Erythroblast (primary cell): Measurements from ENCODE around the gene CECR2.
"Not testable (repeated sequence)": the region's sequence is repeated elsewhere in the genome, so short reads cannot be mapped to it uniquely, and the experiment has no call there.

Experiments
- DNase-seq, 2 experiments: peaks; one replicate each; lab custom pipeline; 2025; lab: John Stamatoyannopoulos, UW
- GATA1 ChIP-seq: IDR thresholded peaks from 2 replicates; pipeline ENCODE4 v1.6.1; 2011; ENCODE audit warnings: low read depth, mild to moderate bottlenecking, control low read depth, low read length, moderate library complexity
- POLR2A ChIP-seq: IDR thresholded peaks from 2 replicates; pipeline ENCODE4 v1.6.1; 2011; ENCODE audit warnings: mild to moderate bottlenecking, low read length

Gene CECR2

DNA sequence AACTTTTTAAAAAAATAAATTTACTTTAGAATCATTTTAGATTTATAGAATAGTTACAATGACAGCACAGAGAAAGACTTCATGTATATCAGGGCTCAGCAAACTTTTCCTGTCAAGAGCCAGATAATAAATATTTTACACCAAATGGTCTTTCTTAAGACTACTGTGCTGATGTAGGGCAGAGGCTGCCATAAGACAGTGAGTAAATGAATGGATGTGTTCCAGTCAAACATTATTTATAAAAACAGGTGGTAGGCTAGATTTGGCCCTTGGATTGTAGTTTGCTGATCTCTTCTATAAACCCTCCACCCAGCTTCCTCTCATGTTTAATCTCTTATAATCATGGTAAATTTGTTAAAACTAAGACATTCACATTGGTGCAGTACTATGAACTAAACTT is 33.0 kb downstream of the CECR2 start:
- no peak for DNase-seq
- TF ChIP-seq GATA1 = no peak
- no peak for TF ChIP-seq POLR2A

DNA sequence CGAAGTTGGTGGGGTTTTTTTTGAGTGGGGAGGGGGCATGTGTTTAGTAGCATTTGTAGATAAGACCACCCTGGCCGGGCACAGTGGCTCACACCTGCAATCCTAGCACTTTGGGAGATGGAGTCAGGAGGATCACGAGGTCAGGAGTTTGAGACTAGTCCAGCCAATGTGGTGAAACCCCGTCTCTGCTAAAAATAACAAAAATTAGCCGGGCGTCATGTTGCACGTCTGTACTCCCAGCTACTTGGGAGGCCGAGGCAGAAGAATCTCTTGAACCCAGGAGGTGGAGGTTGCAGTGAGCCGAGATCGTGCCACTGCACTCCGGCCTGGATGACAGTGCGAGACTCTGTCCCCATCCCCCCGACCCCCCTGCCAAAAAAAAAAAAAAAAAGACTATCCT is 34.6 kb downstream of the CECR2 start:
- no peak for TF ChIP-seq POLR2A
- no peak for TF ChIP-seq GATA1
- DNase-seq = no peak

DNA sequence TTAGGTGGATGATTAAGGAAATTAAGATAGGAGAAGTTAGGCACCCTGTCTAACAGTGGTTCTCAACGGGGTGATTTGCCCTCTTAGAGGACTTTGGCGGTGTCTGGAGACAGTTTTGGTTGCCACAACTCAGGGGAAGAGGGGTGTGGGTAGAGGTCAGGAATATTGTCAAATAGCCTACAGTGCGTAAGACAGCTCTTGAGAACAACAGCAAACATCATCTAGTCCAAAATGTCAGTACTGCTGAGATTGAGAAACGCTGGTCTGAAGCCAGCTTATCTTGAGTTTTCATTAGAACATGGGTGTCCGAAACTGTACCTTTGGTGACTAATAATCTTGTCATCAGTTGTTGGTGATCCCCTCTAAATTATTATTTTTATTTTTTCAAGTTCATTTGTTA is 38.4 kb downstream of the CECR2 start:
- TF ChIP-seq GATA1 (no peak), POLR2A (no peak)
- DNase-seq = no peak

DNA sequence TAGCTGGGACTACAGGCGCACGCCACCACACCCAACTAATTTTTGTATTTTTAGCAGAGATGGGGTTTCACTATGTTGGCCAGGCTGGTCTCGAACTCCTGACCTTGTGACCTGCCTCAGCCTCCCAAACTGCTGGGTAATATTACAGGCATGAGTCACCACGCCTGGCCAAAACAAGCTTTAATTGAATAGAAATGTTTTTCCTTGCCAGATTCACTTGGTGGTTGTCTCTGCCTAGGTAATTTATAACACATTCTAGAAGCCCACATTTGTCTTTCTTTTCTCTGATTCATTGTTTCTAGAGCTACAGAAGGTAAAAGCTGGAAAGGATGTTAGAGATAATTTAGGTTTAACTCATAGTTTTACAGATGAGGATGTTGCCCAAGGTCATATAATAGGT is 41.3 kb downstream of the CECR2 start:
- DNase-seq = no peak
- TF ChIP-seq GATA1 = no peak
- TF ChIP-seq POLR2A = no peak

DNA sequence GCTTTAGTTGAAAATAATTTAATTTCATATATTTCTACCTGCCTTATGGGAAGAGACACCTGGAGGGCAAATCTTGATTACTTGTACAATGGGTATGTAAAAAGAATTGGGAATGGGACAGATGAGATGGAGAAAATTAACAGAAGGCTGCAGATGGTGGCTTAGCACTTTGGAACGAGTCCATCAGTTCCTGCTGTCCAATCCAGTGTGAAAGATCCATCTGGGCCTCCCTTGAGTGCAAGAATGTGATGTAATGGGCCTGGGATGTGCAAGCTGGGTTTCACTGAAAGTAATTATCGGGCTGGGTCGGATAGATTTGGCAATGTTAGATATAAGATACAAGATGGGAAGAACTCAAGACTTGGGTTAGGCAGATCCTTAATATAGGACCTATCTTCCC is 42.0 kb downstream of the CECR2 start:
- TF ChIP-seq GATA1 = no peak
- DNase-seq = no peak

DNA sequence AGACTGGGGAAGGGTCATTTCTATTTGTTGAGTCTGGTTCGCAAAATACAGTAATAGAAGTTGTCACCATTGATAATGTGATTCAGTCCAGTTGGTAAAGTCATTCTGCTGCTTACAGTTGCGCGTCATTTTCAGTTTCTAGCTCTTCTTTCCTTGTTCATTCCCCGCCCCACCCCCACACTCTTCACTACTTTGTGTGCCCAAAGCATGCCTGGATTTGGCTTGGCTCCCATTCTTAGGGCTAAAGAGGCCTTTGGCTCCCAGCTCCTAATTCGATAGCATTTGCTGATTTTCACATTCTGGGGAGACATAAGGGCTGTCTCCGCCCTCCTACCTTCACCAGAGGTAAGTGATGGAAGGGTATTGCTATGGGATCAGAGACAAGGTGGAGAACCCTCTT is 43.0 kb downstream of the CECR2 start:
- TF ChIP-seq POLR2A = no peak
- no peak for TF ChIP-seq GATA1
- DNase-seq = no peak

DNA sequence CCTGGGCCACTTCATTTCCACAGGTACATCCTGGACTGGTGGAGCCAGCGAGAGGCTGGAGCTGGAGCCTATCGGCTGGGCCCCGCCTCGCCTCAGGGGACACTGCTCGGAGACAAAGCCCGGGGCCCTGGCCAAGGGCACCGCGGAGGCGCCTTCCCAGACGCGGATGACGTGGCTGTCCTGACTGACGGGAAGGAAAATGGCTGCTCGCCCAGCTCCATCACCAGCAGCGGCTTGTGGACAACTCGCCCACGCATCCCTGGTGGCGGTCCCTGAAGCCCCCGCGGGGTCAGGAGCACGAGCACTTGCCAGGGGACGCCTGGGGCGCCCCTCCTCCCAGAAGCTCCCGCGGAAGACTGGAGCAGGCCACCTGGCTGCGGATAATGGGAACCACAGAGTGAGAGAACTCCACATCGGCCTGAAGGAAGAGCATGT is 49.6 kb downstream of the CECR2 start:
- TF ChIP-seq GATA1 = no peak
- no peak for TF ChIP-seq POLR2A

DNA sequence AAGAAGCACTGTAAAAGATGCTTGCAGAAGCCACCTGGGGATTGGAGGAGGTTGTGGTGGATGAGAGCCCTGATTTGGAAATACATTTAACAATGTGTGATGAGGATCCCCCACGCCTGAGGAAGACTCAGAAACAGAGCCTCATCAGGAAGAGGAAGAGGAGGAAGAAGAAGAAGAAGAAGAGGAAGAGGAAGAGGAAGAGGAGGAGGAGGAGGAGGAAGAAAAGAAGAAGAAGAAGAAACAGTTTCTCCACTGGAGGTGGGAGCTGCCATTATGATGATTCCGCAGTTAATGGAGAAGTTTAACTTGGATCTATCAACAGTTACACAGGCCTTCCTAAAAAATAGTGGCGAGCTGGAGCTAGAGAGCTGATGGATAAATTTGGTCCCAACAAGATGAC is 50.1 kb downstream of the CECR2 start:
- DNase-seq = no peak
- TF ChIP-seq POLR2A (no peak), GATA1 (no peak)

More for the DNA sequence above, 49.6 kb downstream of the CECR2 start:
- DNase-seq = no peak

DNA sequence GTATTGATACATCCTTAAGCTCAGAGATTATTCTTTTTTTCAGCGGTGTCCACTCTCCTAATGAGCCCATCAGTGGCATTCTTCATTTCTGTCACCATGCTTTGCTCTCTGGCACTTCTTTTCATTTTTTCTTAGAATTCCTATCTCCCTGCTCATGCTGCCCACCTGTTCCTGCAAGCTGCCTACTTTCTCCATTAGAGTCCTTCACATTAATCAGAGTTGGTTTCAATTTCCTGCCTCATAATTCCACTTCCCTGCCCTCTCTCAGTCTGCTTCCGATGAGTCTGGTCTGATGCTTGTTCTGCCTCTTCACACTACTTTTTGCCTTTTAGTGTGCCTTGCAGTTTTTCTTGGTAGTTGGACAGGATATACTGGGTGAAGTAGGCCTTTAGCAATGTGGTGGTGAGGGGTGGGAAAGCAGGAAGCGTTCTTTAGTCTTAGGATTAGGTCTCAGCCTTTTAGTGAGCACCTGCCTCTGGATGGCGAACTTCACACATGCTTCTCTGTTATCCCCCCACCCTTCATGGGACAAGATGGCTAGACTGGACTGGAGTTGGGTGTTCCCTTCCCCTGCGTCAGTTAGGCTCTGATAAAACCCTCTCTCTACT is 53.6 kb downstream of the CECR2 start:
- DNase-seq = no peak
- TF ChIP-seq POLR2A (no peak), GATA1 (no peak)

DNA sequence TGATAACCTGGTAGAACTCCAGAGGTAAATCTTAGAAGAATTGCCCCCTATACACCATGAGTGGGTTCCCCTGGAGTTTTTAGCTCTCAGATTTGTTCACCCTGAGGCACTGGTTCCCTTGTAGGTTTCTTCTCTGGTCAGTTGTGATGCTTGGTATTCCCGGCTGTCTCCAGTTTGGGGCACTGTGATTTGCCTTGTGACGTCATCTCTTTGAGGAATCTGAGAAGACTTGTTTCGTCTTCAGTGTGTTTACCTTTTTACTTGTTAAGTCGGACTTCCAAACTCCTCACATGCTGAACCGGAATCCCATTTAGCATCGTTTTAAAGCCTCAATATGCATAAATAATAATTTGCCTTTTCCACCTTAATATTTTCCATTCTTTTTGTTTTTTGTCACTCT is 54.4 kb downstream of the CECR2 start:
- no peak for DNase-seq
- TF ChIP-seq POLR2A (no peak), GATA1 (no peak)

DNA sequence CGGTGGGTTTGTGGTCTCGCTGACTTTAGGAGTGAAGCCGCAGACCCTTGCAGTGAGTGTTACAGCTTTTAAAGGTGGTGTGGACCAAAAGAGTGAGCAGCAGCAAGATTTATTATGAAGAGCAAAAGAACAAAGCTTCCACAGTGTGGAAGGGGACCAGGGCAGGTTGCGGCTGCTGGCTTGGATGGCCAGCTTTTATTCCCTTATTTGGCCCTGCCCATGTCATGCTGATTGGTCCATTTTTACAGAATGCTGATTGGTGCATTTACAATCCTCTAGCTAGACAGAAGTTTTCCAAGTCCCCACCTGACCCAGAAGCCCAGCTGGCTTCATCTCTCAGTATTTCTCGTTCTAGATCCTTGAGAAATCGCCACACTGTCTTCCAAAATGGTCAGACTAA is 58.3 kb downstream of the CECR2 start:
- not testable (repeated sequence) for DNase-seq

DNA sequence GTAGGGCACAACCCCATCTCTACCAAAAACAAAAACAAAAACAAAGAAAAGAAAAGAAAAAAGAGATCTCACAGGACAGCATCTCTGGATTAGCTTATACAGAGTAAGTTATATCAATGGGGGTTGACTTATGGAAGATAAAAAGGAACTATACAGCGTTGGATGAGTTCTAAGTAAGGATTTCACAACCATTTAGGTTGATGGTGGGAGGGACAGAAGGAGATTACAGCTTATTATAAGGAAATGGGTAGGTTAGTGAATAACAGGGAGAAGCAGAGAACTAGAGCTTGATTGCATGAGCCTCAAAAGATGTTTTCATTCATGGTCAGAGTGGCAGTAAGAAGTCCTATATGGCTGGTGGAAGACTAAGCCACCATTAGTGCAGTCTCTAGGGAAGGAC is 60.3 kb downstream of the CECR2 start:
- TF ChIP-seq POLR2A = no peak
- no peak for TF ChIP-seq GATA1
- no peak for DNase-seq

DNA sequence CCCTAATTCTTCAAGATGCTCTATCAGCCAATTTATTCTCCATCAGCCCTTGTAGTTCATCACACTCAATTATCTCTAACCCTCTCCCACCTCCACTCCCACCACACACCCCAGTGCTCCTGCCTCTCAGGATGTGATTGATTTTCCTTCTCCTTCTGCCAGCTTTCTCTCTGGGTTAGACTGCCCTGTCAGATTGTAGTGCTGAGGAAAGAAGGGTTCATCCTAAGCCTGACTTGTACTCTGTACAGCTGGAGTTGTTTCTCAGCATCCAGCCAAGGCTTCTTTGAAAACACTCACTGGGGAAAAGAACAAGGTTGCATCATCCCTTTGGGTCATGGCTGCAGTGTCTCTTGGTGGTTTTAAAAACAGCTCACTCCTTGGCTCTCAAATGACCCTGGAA is 61.2 kb downstream of the CECR2 start:
- TF ChIP-seq GATA1 (no peak), POLR2A (no peak)
- no peak for DNase-seq

DNA sequence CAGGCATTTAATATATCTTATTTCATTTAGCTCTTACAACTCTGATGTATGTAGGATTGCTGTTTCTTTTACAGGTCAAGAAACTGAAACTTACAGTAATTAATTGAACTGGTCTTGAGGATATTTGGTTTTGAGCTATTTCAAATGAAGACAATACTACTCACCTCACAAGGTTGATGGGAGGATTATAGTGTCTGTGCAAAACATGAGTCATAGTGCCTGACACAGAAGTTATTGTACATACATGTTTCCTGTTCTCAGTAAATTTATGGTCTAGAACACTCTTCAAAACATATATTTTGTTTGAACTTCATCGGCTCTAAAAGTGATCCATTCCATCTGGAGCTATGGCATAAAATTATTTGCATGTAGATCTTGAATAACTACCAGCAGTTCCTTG is 61.9 kb downstream of the CECR2 start:
- no peak for DNase-seq
- TF ChIP-seq POLR2A (no peak), GATA1 (no peak)

DNA sequence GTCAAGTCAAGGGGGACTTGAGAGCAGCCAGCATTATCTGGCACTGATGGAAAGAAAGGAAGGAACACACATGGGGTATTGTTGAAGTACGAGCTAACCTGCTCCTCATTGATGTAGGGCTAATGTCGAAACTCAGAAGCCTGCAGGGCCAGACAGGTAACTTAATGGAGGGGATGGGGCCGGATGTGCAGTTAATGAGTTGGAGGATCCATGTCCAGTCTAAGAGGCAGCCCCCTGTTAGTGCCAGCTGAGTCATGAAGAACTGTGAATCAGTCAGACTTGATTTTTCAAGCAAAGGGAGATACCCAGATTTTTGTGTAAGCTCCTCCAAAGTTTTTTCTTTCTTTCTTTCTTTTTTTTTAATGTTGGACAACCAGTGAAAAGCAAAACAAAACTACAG is 65.6 kb downstream of the CECR2 start:
- TF ChIP-seq GATA1 = no peak
- TF ChIP-seq POLR2A = no peak
- no peak for DNase-seq

DNA sequence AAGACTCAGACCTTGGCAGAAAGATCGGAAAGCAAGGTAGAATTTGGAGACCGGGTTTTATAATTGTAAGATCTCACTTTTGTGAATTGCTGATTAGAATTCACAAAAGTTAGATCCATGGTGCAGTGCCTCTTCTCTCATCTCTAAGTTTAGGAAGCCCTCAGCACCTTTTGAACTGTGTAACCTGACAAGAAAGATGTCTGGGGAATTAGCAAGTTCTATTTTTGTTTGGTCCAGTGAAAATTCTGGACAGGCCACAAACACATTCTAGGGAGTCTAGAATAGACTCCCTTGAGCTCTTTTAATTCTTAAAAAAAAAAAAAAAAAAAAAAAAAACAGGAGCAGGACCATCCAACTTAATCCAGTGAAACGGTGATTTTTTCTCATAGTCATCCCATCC is 66.1 kb downstream of the CECR2 start:
- TF ChIP-seq POLR2A (no peak), GATA1 (no peak)
- no peak for DNase-seq
